Measurements from ENCODE around the gene SKOR1. TPM values are rescaled to one million over a fixed set of nuclear protein-coding genes. Genes with fewer than 3 reads are reported as not detected.

SKOR1 gene
- total RNA-seq, 3 donors from 2014 or later (not counting 1 experiment from before 2014, with no cell fraction given), result 2.0 to 2.9 (median 2.1) TPM

DNA sequence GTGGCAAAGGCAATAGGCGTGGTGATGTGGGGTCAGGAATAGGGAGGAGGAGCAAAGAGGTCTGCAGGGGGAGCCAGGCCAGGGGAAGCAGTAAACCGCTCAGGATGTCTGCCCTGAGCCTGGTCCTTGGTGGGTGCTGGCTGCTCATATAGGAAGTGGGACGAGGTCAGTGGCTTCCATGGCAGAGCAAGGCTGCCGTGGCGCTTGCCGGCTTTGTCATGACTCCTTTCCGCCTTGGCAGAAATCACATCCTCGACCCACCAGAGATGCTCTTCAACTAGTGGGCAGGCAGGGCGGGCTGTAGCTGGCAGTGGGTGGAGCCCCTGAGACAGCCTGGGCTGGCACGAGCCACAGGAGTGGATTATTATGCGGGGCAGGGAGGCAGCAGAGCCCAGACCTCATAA, 13.1 kb upstream of the SKOR1 start:
- no peak overlapping the region for H3K4me3 ChIP-seq (ENCODE audit: low read length)
- TF ChIP-seq, protein P1, sequence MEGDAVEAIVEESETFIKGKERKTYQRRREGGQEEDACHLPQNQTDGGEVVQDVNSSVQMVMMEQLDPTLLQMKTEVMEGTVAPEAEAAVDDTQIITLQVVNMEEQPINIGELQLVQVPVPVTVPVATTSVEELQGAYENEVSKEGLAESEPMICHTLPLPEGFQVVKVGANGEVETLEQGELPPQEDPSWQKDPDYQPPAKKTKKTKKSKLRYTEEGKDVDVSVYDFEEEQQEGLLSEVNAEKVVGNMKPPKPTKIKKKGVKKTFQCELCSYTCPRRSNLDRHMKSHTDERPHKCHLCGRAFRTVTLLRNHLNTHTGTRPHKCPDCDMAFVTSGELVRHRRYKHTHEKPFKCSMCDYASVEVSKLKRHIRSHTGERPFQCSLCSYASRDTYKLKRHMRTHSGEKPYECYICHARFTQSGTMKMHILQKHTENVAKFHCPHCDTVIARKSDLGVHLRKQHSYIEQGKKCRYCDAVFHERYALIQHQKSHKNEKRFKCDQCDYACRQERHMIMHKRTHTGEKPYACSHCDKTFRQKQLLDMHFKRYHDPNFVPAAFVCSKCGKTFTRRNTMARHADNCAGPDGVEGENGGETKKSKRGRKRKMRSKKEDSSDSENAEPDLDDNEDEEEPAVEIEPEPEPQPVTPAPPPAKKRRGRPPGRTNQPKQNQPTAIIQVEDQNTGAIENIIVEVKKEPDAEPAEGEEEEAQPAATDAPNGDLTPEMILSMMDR (IDR thresholded peaks at IDR 0.05), result no peak
- ATAC-seq, result peak in 1 of 3 donors; percentile 57
- no peaks in the 10 kb centered on the region for H3K36me3 ChIP-seq (ENCODE audit: control insufficient read depth, insufficient read depth, low read length)
- Mint-ChIP-seq H3K36me3 (no peaks in the 10 kb centered on the region), H3K9me3 (no peaks in the 10 kb centered on the region), H3K27me3 (ENCODE audit: low read depth in 2 of 2) (peaks cover 10 to 12% of the 10 kb centered on the region in 2 donors), H3K4me1 (peaks cover 0 to 10% of the 10 kb centered on the region in 2 donors), H3K4me3 (no peak overlapping the region), H3K27ac (no peak overlapping the region)
- H3K27ac ChIP-seq (ENCODE audit: low read length), result no peak overlapping the region
- no peaks in the 10 kb centered on the region for H3K4me1 ChIP-seq (ENCODE audit: control insufficient read depth, insufficient read depth, low read length)
- H3K9me3 ChIP-seq (ENCODE audit: control insufficient read depth, insufficient read depth, low read length), result no peaks in the 10 kb centered on the region
- no peaks in the 10 kb centered on the region for H3K27me3 ChIP-seq (ENCODE audit: control insufficient read depth, insufficient read depth, low read length)
- 49% methylated on average over 11 of the region's 11 CpGs for WGBS (ENCODE audit: insufficient coverage)
- DNase-seq, result no peak
- intact Hi-C loops (cut with micrococcal nuclease), result no loop called here

DNA sequence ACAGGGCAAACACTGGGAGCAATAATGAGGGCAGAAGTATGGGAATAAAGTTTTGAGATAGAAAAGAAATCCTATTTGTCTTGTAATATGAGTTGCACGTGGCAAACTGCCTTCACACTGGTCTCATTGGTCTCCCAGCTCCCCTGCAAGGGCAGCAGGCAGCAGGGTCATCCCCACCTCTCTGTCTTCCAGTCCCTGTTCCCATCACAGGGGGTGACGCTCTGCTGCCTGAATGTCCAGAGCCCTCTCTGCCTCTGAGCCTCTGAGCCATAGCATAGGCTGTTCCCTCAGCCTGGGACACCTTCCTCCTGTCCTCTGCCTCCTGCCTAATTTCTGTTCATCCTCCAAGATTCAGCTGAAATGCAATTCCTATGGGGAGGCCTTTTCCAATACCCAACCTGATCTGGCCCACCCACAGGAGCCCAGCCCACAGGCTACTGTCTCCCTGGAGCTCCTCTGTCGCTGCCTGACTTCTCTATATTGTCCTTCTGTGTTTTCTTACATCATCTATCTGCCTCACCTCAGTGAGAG, 12.1 kb upstream of the SKOR1 start:
- Histone ChIP-seq H3K4me3 (ENCODE audit: low read length) (no peak overlapping the region), H3K9me3 (ENCODE audit: control insufficient read depth, insufficient read depth, low read length) (no peaks in the 10 kb centered on the region), H3K4me1 (ENCODE audit: control insufficient read depth, insufficient read depth, low read length) (no peaks in the 10 kb centered on the region), H3K27me3 (ENCODE audit: control insufficient read depth, insufficient read depth, low read length) (no peaks in the 10 kb centered on the region), H3K36me3 (ENCODE audit: control insufficient read depth, insufficient read depth, low read length) (no peaks in the 10 kb centered on the region), H3K27ac (ENCODE audit: low read length) (no peak overlapping the region)
- no peak overlapping the region for H3K4me3 Mint-ChIP-seq
- TF ChIP-seq, protein P1 (IDR thresholded peaks at IDR 0.05), result no peak
- peaks cover 11 to 20% of the 10 kb centered on the region in 2 donors for H3K27me3 Mint-ChIP-seq (ENCODE audit: low read depth in 2 of 2)
- no peaks in the 10 kb centered on the region for H3K36me3 Mint-ChIP-seq
- H3K27ac Mint-ChIP-seq, result no peak overlapping the region
- intact Hi-C loops (cut with micrococcal nuclease), result no loop called here
- 83% methylated on average over 3 of the region's 3 CpGs for WGBS (ENCODE audit: insufficient coverage)
- no peak for DNase-seq
- H3K4me1 Mint-ChIP-seq, result peaks cover 0 to 5% of the 10 kb centered on the region in 2 donors
- no peaks in the 10 kb centered on the region for H3K9me3 Mint-ChIP-seq
- no peak for ATAC-seq

- H3K4me1 Mint-ChIP-seq, result peaks cover 4 to 7% of the 10 kb centered on the region in 2 donors
- H3K27me3 ChIP-seq (ENCODE audit: control insufficient read depth, insufficient read depth, low read length), result peaks cover 7% of the 10 kb centered on the region
- no peak overlapping the region for H3K27ac ChIP-seq (ENCODE audit: low read length)
- peak in 1 of 2 donors; percentile 4 for DNase-seq
- H3K4me3 ChIP-seq (ENCODE audit: low read length), result no peak overlapping the region
- WGBS (ENCODE audit: insufficient coverage), result 94% methylated on average over 5 of the region's 5 CpGs
- no peaks in the 10 kb centered on the region for H3K4me1 ChIP-seq (ENCODE audit: control insufficient read depth, insufficient read depth, low read length)
- no peak overlapping the region for H3K27ac Mint-ChIP-seq
- H3K9me3 ChIP-seq (ENCODE audit: control insufficient read depth, insufficient read depth, low read length), result no peaks in the 10 kb centered on the region
- H3K36me3 Mint-ChIP-seq, result no peaks in the 10 kb centered on the region
- TF ChIP-seq, protein P1 (IDR thresholded peaks at IDR 0.05), result no peak
- no peak for ATAC-seq
- H3K36me3 ChIP-seq (ENCODE audit: control insufficient read depth, insufficient read depth, low read length), result no peaks in the 10 kb centered on the region
- no peaks in the 10 kb centered on the region for H3K9me3 Mint-ChIP-seq
- peaks cover 26 to 34% of the 10 kb centered on the region in 2 donors for H3K27me3 Mint-ChIP-seq (ENCODE audit: low read depth in 2 of 2)
- H3K4me3 Mint-ChIP-seq, result no peak overlapping the region
- intact Hi-C loops (cut with micrococcal nuclease), result no loop called here
Measured at GRCh38 chr15:67815036-67815592, 10.2 kb upstream of the SKOR1 start.

GRCh38 chr15:67816668-67817067, 8.6 kb upstream of the SKOR1 start:
- Histone ChIP-seq H3K4me1 (ENCODE audit: control insufficient read depth, insufficient read depth, low read length) (peaks cover 4% of the 10 kb centered on the region), H3K27me3 (ENCODE audit: control insufficient read depth, insufficient read depth, low read length) (peaks cover 23% of the 10 kb centered on the region), H3K27ac (ENCODE audit: low read length) (no peak overlapping the region), H3K9me3 (ENCODE audit: control insufficient read depth, insufficient read depth, low read length) (no peaks in the 10 kb centered on the region), H3K36me3 (ENCODE audit: control insufficient read depth, insufficient read depth, low read length) (no peaks in the 10 kb centered on the region), H3K4me3 (ENCODE audit: low read length) (no peak overlapping the region)
- Mint-ChIP-seq H3K9me3 (no peaks in the 10 kb centered on the region), H3K27ac (no peak overlapping the region), H3K36me3 (no peaks in the 10 kb centered on the region), H3K4me1 (peaks cover 11 to 22% of the 10 kb centered on the region in 2 donors), H3K4me3 (no peak overlapping the region), H3K27me3 (ENCODE audit: low read depth in 2 of 2) (peaks cover 40 to 50% of the 10 kb centered on the region in 2 donors)
- TF ChIP-seq, protein P1 (IDR thresholded peaks at IDR 0.05), result no peak
- DNase-seq (no peak), ATAC-seq (no peak)
- 100% methylated on average over 2 of the region's 3 CpGs for WGBS (ENCODE audit: insufficient coverage)
- intact Hi-C loops (cut with micrococcal nuclease), result no loop called here
